Body of pancreas (tissue), 4 donors: ENCODE measurements around the gene TDRD7. TPM values are rescaled to one million over a fixed set of nuclear protein-coding genes. Genes with fewer than 3 reads are reported as not detected.
A peak's percentile ranks its signal among the peaks of the same experiment; 100 is the strongest.

Experiments used
- ATAC-seq: fragments of 150-250 bp; one replicate; pipeline ENCODE4 v1.9.1; 2016
- DNase-seq, 4 donors: peaks; one replicate each; pipeline ENCODE4 v3.0.0-alpha.2; 2019
- H3K27ac ChIP-seq, 4 donors: fragments of 200-600 bp; sonication (generic); 1 replicate in 3 of 4; 2 replicates in 1 of 4; pipeline versions ENCODE4 v1.5.1 to v1.6.1; 2016 to 2019; ENCODE audit warnings: mild to moderate bottlenecking in 1 of 4, mixed read lengths in 1 of 4, moderate library complexity in 1 of 4
- H3K27me3 ChIP-seq, 2 donors: fragments of 200-600 bp; sonication (generic); one replicate each; pipeline ENCODE4 v1.6.0; 2016; ENCODE audit warnings: mild to moderate bottlenecking in 1 of 2
- H3K36me3 ChIP-seq, 2 donors: fragments of 200-600 bp; sonication (generic); replicated peaks in 1 of 2; 2 replicates each; pipeline ENCODE4 v1.5.1; 2016; ENCODE audit warnings: low read depth in 2 of 2; ENCODE audit not compliant: insufficient read depth in 1 of 2
- H3K4me1 ChIP-seq: fragments of 200-600 bp; sonication (generic); one replicate; pipeline ENCODE4 v1.6.0; 2016
- H3K4me3 ChIP-seq, 2 donors: fragments of 200-600 bp; sonication (generic); 1 replicate in 1 of 2; 2 replicates in 1 of 2; pipeline ENCODE4 v1.5.1; 2016 to 2019
- H3K9me3 ChIP-seq, 3 donors: fragments of 200-600 bp; sonication (generic); 1 replicate in 2 of 3; 2 replicates in 1 of 3; pipeline ENCODE4 v1.5.1; 2016
- POLR2A ChIP-seq, 3 donors: fragments of 450-650 bp; IDR thresholded peaks; one replicate each; pipeline ENCODE4 v1.6.1; 2016; ENCODE audit warnings: antibody characterized with exemption in 3 of 3, mild to moderate bottlenecking in 2 of 3
- WGBS, 2 donors: methylation state at CpG; one replicate each; pipeline ENCODE4 v1.1.5; 2017; 5-methylcytosine and 5-hydroxymethylcytosine counted together
- intact Hi-C: fragments of 100-400 bp; cut with DNase I; formaldehyde crosslinking; loops from one replicate; pipeline ENCODE4 v1.15.1; 2023
- total RNA-seq, 2 donors: library from RNA; depleted of rRNA; stranded (reverse); fragments of >200 nt; gene quantifications; one replicate each; pipeline ENCODE4 v1.1.0, GENCODE V29; 2016
- TF ChIP-seq, protein P1 (sequence below), 7 experiments: fragments of 450-650 bp in 4 of 7; fragments of 200-600 bp in 3 of 7; sonication (generic) in 3 of 7; IDR thresholded peaks; one replicate each; pipeline ENCODE4 v1.5.1; 2016 to 2019; ENCODE audit warnings: antibody characterized with exemption in 7 of 7

Gene TDRD7
- total RNA-seq, 2 donors from 2014 or later: 2.3 to 7.5 TPM

DNA sequence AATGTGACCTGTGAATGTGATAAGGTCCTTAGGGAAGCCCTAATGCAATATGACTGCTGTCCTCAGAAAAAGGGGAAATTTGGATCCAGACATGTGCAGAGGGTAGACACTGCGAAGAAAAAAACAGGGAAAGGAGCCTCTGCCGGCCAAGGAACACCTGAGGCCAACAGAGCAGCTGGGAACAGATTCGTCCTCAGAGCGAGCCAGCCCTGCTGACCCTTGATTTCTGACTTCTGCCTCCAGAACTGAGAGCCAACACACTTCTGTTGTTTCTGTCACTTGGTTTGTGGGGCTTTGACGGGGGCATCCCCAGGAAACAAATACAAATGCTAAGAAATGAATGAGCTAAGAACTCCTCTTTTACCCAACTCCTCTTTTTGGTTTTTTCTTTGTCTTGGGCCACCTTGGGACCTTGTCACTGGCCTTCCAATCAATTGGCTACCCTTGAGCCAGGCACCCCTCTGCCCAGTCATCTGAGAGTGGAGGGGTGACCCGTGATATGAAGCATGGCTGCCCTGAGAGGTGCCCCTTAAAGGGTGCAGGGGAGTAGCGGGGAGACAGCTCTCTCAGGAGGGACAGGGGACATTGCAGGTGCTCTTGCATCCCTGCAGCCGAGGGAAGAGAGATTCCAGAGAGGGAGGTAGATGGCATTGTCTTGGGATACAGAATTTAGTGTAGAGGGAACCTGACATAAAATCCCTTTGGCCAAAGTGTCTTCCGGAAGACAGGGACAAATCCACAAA, 106.4 kb downstream of the TDRD7 start:
- H3K9me3 ChIP-seq: no peaks in the 10 kb centered on the region
- intact Hi-C loops: no loop called here
- no peak overlapping the region for H3K4me3 ChIP-seq
- ATAC-seq: no peak
- H3K4me1 ChIP-seq: peaks cover 15% of the 10 kb centered on the region
- no peak for TF ChIP-seq POLR2A (IDR thresholded peaks at IDR 0.05)
- TF ChIP-seq, protein P1, sequence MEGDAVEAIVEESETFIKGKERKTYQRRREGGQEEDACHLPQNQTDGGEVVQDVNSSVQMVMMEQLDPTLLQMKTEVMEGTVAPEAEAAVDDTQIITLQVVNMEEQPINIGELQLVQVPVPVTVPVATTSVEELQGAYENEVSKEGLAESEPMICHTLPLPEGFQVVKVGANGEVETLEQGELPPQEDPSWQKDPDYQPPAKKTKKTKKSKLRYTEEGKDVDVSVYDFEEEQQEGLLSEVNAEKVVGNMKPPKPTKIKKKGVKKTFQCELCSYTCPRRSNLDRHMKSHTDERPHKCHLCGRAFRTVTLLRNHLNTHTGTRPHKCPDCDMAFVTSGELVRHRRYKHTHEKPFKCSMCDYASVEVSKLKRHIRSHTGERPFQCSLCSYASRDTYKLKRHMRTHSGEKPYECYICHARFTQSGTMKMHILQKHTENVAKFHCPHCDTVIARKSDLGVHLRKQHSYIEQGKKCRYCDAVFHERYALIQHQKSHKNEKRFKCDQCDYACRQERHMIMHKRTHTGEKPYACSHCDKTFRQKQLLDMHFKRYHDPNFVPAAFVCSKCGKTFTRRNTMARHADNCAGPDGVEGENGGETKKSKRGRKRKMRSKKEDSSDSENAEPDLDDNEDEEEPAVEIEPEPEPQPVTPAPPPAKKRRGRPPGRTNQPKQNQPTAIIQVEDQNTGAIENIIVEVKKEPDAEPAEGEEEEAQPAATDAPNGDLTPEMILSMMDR (IDR thresholded peaks at IDR 0.05): no peak
- peak overlapping the region in 1 of 4 donors; percentile 20 for H3K27ac ChIP-seq
- no peak for DNase-seq
- no peaks in the 10 kb centered on the region for H3K36me3 ChIP-seq
- WGBS, 2 donors: 80 to 83% methylated on average over 9 of the region's 9 CpGs
- no peaks in the 10 kb centered on the region for H3K27me3 ChIP-seq

DNA sequence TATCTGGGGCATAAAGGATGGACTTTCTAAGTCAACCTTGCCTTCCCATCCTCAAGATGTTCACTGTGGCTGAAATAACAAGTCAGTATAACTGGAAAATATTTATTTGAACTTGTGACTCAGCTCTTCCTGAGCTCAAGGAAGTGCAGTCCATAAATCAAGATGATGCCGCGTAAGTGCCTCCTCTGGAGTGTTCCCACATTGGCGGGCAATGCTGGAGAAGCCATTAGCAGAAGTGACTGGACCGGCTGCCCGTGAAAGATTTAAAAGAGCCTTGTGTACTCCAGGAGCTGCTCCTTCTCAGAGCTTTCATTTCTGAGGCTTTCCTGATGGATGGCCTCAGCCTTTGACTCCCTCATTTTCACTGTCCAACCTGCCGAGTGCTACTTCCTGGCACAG, 107.0 kb downstream of the TDRD7 start:
- no peaks in the 10 kb centered on the region for H3K9me3 ChIP-seq
- DNase-seq: peak in 3 of 4 donors; percentile 48 to 65 (median 56)
- no peak overlapping the region for H3K4me3 ChIP-seq
- WGBS, 2 donors: 31 to 43% methylated on average over 6 of the region's 6 CpGs
- no peaks in the 10 kb centered on the region for H3K27me3 ChIP-seq
- peaks cover 15% of the 10 kb centered on the region for H3K4me1 ChIP-seq
- no peaks in the 10 kb centered on the region for H3K36me3 ChIP-seq
- peak; percentile 74 for ATAC-seq
- no peak for TF ChIP-seq POLR2A (IDR thresholded peaks at IDR 0.05)
- TF ChIP-seq, protein P1 (IDR thresholded peaks at IDR 0.05): no peak
- peak overlapping the region in 2 of 4 donors; percentile 9 to 20 for H3K27ac ChIP-seq
- intact Hi-C loops: no loop called here

DNA sequence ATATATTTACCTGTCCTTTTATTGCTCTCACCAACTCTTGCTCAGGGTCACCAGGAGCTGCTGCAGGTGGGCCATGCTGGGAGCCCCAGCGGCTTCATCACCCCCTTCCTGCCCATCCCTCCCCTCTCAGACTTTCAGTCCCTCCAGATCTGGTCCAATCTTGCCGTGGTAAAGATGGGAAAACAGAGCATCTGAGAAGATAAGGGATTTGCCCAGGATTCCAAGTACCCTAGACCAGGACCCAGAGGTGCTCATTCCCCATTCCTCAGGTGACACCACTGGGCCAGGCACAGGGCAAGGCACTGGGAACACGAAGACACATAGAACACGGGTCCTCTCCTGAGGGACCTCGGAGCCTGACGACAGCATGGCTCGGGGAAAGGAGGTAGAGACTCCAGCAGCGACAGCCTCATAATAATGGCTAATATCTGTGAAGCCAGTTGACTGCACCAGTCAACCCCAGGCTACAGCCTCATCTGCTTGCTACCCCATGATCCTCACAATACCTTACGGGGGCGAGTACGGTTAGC, 107.6 kb downstream of the TDRD7 start:
- intact Hi-C loops: no loop called here
- Histone ChIP-seq H3K9me3 (no peaks in the 10 kb centered on the region), H3K27me3 (no peaks in the 10 kb centered on the region), H3K4me3 (no peak overlapping the region), H3K36me3 (no peaks in the 10 kb centered on the region), H3K4me1 (peaks cover 13% of the 10 kb centered on the region), H3K27ac (peak overlapping the region in 2 of 4 donors; percentile 9 to 20)
- DNase-seq: no peak
- TF ChIP-seq, protein P1 (IDR thresholded peaks at IDR 0.05): no peak
- TF ChIP-seq POLR2A (IDR thresholded peaks at IDR 0.05): no peak
- ATAC-seq: no peak
- WGBS, 2 donors: 86 to 90% methylated on average over 11 of the region's 11 CpGs

DNA sequence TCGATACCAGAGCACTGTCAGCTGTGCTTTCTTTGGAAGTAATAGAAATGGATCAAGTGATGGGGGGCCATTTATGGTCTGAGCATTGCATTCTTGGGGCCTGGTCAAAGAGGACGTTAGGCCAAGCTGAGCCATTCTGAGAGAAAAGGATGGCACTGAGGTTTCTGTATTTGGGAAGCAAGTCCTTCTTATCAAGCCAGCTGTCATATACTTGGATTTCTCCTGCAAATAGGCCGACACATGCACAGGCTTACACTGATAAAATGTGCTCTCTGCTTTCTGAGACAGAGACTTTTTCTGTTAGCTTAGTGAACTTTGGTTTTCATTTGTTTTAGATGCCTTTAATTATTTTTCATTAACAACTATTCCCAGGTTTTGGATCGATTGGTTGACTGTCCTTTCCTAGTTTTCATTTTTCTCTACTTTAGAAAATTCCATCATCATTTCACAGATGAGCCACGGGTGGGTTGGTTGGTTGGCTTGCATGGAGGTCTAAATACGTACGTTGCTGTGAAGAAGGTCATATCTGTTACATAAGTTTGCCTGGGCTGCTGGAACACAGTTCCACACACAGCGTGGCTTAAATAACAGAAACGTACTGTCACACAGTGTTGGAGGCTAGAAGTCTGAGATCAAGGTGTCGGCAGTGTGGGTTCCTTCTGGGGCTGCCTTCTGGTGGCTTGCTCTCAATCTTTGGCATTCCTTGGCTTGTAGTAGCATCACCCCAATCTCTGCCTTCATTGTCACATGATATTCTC, 109.9 kb downstream of the TDRD7 start:
- H3K9me3 ChIP-seq: no peaks in the 10 kb centered on the region
- H3K27me3 ChIP-seq: no peaks in the 10 kb centered on the region
- WGBS, 2 donors: 81 to 84% methylated on average over 10 of the region's 10 CpGs
- DNase-seq: no peak
- ATAC-seq: no peak
- peaks cover 11% of the 10 kb centered on the region for H3K4me1 ChIP-seq
- H3K36me3 ChIP-seq: no peaks in the 10 kb centered on the region
- intact Hi-C loops: no loop called here
- TF ChIP-seq POLR2A (IDR thresholded peaks at IDR 0.05): no peak
- TF ChIP-seq, protein P1 (IDR thresholded peaks at IDR 0.05): no peak
- no peak overlapping the region for H3K27ac ChIP-seq
- no peak overlapping the region for H3K4me3 ChIP-seq
